ENCODE measurements around the gene ASS1. TPM values are rescaled to one million over a fixed set of nuclear protein-coding genes. Genes with fewer than 3 reads are reported as not detected.

The ASS1 gene
- total RNA-seq, 3 donors from 2014 or later (not counting 1 experiment from before 2014, with no cell fraction given): 1.3 TPM; not detected in 2

DNA sequence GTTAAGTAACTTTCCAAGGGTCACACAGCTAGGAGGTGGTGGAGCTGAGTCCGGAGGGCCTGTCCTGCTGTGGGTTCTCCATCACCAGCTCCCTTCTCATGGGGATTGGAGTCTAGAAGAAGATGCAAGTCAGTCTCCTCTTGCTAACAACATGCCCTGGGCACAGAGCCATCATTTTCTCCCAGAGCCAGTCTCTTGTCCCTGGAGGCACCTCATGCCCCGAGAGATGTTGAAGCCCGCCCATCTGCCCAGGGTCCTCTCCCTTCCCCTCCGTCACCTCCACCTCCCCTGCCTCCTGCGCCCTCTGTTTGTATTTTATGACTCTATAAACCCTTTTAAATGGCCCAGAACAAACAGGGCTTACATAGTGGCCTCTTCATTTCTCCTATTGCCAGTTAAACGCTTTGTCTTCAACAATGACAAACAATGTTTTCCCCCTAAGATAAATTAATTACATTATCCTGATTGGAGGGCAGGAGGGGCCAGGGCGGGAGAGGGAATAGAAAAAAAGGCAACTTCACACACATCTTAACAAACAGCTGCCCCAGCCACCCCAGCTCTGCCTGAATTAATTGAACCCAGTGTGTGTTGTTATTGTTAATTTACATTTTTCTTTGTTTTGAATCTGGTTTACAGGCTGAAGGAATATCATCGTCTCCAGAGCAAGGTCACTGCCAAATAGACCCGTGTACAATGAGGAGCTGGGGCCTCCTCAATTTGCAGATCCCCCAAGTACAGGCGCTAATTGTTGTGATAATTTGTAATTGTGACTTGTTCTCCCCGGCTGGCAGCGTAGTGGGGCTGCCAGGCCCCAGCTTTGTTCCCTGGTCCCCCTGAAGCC lies 55.8 kb downstream of the ASS1 start:
- Histone ChIP-seq H3K9me3 (ENCODE audit: control insufficient read depth, insufficient read depth, low read length) (no peaks in the 10 kb centered on the region), H3K36me3 (ENCODE audit: control insufficient read depth, insufficient read depth, low read length) (no peaks in the 10 kb centered on the region), H3K4me1 (ENCODE audit: control insufficient read depth, insufficient read depth, low read length) (no peaks in the 10 kb centered on the region), H3K27me3 (ENCODE audit: control insufficient read depth, insufficient read depth, low read length) (no peaks in the 10 kb centered on the region), H3K27ac (ENCODE audit: low read length) (no peak overlapping the region), H3K4me3 (ENCODE audit: low read length) (no peak overlapping the region)
- Mint-ChIP-seq H3K27me3 (ENCODE audit: low read depth in 2 of 2) (peaks cover 0 to 4% of the 10 kb centered on the region in 2 donors), H3K27ac (no peak overlapping the region), H3K36me3 (no peaks in the 10 kb centered on the region), H3K9me3 (no peaks in the 10 kb centered on the region), H3K4me1 (no peaks in the 10 kb centered on the region), H3K4me3 (no peak overlapping the region)
- 75% methylated on average over 10 of the region's 12 CpGs for WGBS (ENCODE audit: insufficient coverage)
- intact Hi-C loops (cut with micrococcal nuclease): no loop called here
- ATAC-seq (no peak), DNase-seq (no peak)
- TF ChIP-seq, protein P1, sequence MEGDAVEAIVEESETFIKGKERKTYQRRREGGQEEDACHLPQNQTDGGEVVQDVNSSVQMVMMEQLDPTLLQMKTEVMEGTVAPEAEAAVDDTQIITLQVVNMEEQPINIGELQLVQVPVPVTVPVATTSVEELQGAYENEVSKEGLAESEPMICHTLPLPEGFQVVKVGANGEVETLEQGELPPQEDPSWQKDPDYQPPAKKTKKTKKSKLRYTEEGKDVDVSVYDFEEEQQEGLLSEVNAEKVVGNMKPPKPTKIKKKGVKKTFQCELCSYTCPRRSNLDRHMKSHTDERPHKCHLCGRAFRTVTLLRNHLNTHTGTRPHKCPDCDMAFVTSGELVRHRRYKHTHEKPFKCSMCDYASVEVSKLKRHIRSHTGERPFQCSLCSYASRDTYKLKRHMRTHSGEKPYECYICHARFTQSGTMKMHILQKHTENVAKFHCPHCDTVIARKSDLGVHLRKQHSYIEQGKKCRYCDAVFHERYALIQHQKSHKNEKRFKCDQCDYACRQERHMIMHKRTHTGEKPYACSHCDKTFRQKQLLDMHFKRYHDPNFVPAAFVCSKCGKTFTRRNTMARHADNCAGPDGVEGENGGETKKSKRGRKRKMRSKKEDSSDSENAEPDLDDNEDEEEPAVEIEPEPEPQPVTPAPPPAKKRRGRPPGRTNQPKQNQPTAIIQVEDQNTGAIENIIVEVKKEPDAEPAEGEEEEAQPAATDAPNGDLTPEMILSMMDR (IDR thresholded peaks at IDR 0.05): no peak

DNA sequence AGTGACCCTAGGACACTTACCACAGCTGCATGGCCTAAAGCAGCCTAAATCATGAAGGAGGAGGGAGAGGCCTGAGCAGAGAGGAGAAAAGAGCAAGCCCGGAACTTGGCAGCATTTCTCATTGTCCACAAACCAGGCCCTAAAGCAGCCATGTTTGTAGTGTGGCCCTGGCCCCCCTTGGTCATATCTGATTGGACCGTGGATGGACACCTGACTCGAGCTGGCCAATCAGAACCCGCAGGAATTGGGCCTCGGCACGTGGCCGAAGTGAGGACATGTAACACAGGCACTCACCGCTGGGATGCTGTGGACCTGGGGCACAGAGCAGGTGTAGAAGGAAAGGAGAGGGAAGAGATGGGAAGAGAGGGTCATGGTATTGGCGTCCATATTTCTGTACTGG lies 56.9 kb downstream of the ASS1 start:
- Histone ChIP-seq H3K36me3 (ENCODE audit: control insufficient read depth, insufficient read depth, low read length) (no peaks in the 10 kb centered on the region), H3K4me1 (ENCODE audit: control insufficient read depth, insufficient read depth, low read length) (no peaks in the 10 kb centered on the region), H3K27ac (ENCODE audit: low read length) (no peak overlapping the region), H3K9me3 (ENCODE audit: control insufficient read depth, insufficient read depth, low read length) (no peaks in the 10 kb centered on the region), H3K4me3 (ENCODE audit: low read length) (no peak overlapping the region), H3K27me3 (ENCODE audit: control insufficient read depth, insufficient read depth, low read length) (no peaks in the 10 kb centered on the region)
- TF ChIP-seq, protein P1 (IDR thresholded peaks at IDR 0.05): no peak
- 87% methylated on average over 9 of the region's 9 CpGs for WGBS (ENCODE audit: insufficient coverage)
- Mint-ChIP-seq H3K9me3 (no peaks in the 10 kb centered on the region), H3K4me3 (no peak overlapping the region), H3K36me3 (no peaks in the 10 kb centered on the region), H3K4me1 (no peaks in the 10 kb centered on the region), H3K27ac (no peak overlapping the region), H3K27me3 (ENCODE audit: low read depth in 2 of 2) (no peaks in the 10 kb centered on the region)
- no peak for DNase-seq
- intact Hi-C loops (cut with micrococcal nuclease): no loop called here
- no peak for ATAC-seq

DNA sequence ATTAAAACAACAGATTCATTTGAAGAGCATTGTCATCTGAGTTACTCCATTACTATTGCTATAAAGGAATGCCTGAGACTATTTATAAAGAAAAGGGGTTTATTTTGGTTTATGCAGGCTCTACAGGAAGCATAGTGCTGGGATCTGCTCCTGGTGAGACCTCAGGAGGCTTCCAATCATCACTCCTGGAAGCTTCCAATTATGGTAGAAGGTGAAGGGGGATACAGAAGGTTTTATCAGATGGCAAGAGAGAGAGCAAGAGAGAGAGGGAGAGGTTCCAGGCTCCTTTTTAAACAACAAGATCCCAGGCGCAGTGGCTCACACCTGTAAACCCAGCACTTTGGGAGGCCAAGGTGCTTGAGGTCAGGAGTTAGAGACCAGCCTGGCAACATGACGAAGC lies 63.5 kb downstream of the ASS1 start:
- Mint-ChIP-seq H3K4me3 (no peak overlapping the region), H3K27me3 (ENCODE audit: low read depth in 2 of 2) (peaks cover 5 to 7% of the 10 kb centered on the region in 2 donors), H3K36me3 (no peaks in the 10 kb centered on the region), H3K4me1 (no peaks in the 10 kb centered on the region), H3K9me3 (no peaks in the 10 kb centered on the region), H3K27ac (no peak overlapping the region)
- ATAC-seq: no peak
- TF ChIP-seq, protein P1 (IDR thresholded peaks at IDR 0.05): no peak
- H3K4me1 ChIP-seq (ENCODE audit: control insufficient read depth, insufficient read depth, low read length): no peaks in the 10 kb centered on the region
- WGBS (ENCODE audit: insufficient coverage): 100% methylated on average over 2 of the region's 2 CpGs
- peaks cover 7% of the 10 kb centered on the region for H3K9me3 ChIP-seq (ENCODE audit: control insufficient read depth, insufficient read depth, low read length)
- intact Hi-C loops (cut with micrococcal nuclease): no loop called here
- H3K27ac ChIP-seq (ENCODE audit: low read length): no peak overlapping the region
- H3K27me3 ChIP-seq (ENCODE audit: control insufficient read depth, insufficient read depth, low read length): peaks cover 3% of the 10 kb centered on the region
- DNase-seq: no peak
- H3K4me3 ChIP-seq (ENCODE audit: low read length): no peak overlapping the region
- no peaks in the 10 kb centered on the region for H3K36me3 ChIP-seq (ENCODE audit: control insufficient read depth, insufficient read depth, low read length)

DNA sequence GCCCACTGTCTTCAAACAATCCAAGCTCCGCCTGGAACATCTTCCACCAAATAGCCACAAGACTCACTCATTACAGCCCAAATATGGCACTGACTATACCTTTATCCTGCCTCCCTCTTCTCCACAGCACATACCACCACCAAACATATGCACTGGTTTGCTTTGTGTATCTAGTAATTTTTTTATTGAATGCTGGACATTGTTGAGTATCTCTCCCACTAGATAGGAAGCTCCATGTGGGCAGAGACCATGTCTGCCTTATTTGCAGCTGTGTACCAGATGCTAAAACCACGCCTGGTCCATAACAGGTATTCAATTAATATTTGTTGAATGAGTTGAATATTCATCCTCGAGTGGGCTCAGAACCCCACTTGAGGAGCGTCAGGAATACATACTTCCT lies 67.4 kb downstream of the ASS1 start:
- H3K36me3 Mint-ChIP-seq: no peaks in the 10 kb centered on the region
- intact Hi-C loops (cut with micrococcal nuclease): no loop called here
- no peak overlapping the region for H3K27ac Mint-ChIP-seq
- H3K4me3 ChIP-seq (ENCODE audit: low read length): no peak overlapping the region
- no peak for DNase-seq
- TF ChIP-seq, protein P1 (IDR thresholded peaks at IDR 0.05): no peak
- no peak overlapping the region for H3K27ac ChIP-seq (ENCODE audit: low read length)
- 94% methylated on average over 4 of the region's 4 CpGs for WGBS (ENCODE audit: insufficient coverage)
- H3K36me3 ChIP-seq (ENCODE audit: control insufficient read depth, insufficient read depth, low read length): no peaks in the 10 kb centered on the region
- no peak overlapping the region for H3K4me3 Mint-ChIP-seq
- no peaks in the 10 kb centered on the region for H3K4me1 ChIP-seq (ENCODE audit: control insufficient read depth, insufficient read depth, low read length)
- H3K9me3 ChIP-seq (ENCODE audit: control insufficient read depth, insufficient read depth, low read length): peaks cover 7% of the 10 kb centered on the region
- peaks cover 7 to 8% of the 10 kb centered on the region in 2 donors for H3K27me3 Mint-ChIP-seq (ENCODE audit: low read depth in 2 of 2)
- H3K4me1 Mint-ChIP-seq: no peaks in the 10 kb centered on the region
- no peaks in the 10 kb centered on the region for H3K9me3 Mint-ChIP-seq
- no peak for ATAC-seq
- H3K27me3 ChIP-seq (ENCODE audit: control insufficient read depth, insufficient read depth, low read length): peaks cover 3% of the 10 kb centered on the region
